Brain microvascular endothelial cell (primary cell): ENCODE data around the gene ZFPM1.

Experiments used
- DNase-seq: peaks from one replicate; pipeline ENCODE4 v3.0.0-alpha.2; 2020
- H3K27ac ChIP-seq: fragments of 250-450 bp; sonication (Bioruptor Pico); 2 replicates; pipeline ENCODE4 v1.5.1; 2020; ENCODE audit warnings: mild to moderate bottlenecking, moderate library complexity
- H3K27me3 ChIP-seq: fragments of 250-450 bp; sonication (Bioruptor Pico); replicated peaks from 2 replicates; pipeline ENCODE4 v1.5.1; 2020; ENCODE audit warnings: mild to moderate bottlenecking
- H3K36me3 ChIP-seq: fragments of 250-450 bp; sonication (Bioruptor Pico); replicated peaks from 2 replicates; pipeline ENCODE4 v1.5.1; 2020; ENCODE audit warnings: mild to moderate bottlenecking
- H3K4me3 ChIP-seq: 2 replicates; pipeline ENCODE4 v1.5.1; 2011; ENCODE audit warnings: low read depth, mild to moderate bottlenecking, control low read depth, low read length, moderate library complexity
- in situ Hi-C: cut with HindIII; loops from 2 replicates; pipeline ENCODE4 v1.10.0; 2017; ENCODE audit warnings: low sequenced_read_pairs, low pct_ligation_motif_present
- TF ChIP-seq, protein P1 (sequence below): IDR thresholded peaks from 2 replicates; pipeline ENCODE4 v1.5.1; 2011; ENCODE audit warnings: low read depth, mild to moderate bottlenecking, moderate library complexity, low read length, control low read depth, inconsistent platforms; ENCODE audit errors: missing control alignments

The ZFPM1 gene

DNA sequence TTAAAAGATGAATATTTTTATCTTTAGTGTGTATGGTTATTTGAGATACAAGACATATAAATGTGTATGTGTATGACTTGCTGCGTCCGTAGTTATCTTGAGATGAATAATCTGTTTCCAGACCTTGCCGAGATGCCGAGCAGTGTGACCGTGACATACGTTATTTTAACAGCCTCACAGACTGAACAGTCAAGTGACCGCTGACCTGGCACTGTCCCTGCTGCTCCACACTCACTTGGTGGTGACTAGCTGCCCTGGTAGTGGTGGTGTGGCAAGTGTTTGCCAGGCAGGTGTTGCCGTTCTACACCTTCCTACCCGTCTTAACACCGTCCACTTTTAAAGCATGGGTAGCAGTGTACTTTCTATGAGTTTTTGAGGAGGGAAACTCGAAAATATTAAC is 122.2 kb downstream of the ZFPM1 start:
- in situ Hi-C loops: no loop called here
- Histone ChIP-seq H3K36me3 (peaks cover 36% of the 10 kb centered on the region), H3K27me3 (no peaks in the 10 kb centered on the region), H3K27ac (no peak overlapping the region), H3K4me3 (no peak overlapping the region)
- TF ChIP-seq, protein P1, sequence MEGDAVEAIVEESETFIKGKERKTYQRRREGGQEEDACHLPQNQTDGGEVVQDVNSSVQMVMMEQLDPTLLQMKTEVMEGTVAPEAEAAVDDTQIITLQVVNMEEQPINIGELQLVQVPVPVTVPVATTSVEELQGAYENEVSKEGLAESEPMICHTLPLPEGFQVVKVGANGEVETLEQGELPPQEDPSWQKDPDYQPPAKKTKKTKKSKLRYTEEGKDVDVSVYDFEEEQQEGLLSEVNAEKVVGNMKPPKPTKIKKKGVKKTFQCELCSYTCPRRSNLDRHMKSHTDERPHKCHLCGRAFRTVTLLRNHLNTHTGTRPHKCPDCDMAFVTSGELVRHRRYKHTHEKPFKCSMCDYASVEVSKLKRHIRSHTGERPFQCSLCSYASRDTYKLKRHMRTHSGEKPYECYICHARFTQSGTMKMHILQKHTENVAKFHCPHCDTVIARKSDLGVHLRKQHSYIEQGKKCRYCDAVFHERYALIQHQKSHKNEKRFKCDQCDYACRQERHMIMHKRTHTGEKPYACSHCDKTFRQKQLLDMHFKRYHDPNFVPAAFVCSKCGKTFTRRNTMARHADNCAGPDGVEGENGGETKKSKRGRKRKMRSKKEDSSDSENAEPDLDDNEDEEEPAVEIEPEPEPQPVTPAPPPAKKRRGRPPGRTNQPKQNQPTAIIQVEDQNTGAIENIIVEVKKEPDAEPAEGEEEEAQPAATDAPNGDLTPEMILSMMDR: no peak
- no peak for DNase-seq

GRCh38 chr16:88576307-88576706 is 123.2 kb downstream of the ZFPM1 start:
- in situ Hi-C loops: no loop called here
- Histone ChIP-seq H3K27me3 (no peaks in the 10 kb centered on the region), H3K4me3 (no peak overlapping the region), H3K36me3 (peaks cover 37% of the 10 kb centered on the region), H3K27ac (no peak overlapping the region)
- DNase-seq: no peak
- TF ChIP-seq, protein P1: no peak

DNA sequence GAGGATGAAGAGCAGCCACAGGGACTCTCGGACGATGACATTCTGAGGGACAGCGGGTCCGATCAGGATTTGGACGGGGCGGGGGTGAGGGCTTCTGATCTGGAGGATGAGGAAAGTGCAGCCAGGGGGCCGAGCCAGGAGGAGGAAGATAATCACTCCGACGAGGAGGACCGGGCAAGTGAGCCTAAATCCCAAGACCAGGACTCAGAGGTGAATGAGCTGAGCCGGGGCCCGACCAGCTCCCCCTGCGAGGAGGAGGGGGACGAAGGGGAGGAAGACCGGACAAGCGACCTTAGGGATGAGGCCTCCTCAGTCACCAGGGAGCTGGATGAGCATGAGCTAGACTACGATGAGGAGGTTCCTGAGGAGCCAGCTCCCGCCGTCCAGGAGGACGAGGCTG is 124.1 kb downstream of the ZFPM1 start:
- TF ChIP-seq, protein P1: no peak
- no peak overlapping the region for H3K4me3 ChIP-seq
- in situ Hi-C loops: no loop called here
- peaks cover 42% of the 10 kb centered on the region for H3K36me3 ChIP-seq
- DNase-seq: no peak
- H3K27me3 ChIP-seq: no peaks in the 10 kb centered on the region
- H3K27ac ChIP-seq: no peak overlapping the region

- H3K27me3 ChIP-seq: no peaks in the 10 kb centered on the region
- no peak overlapping the region for H3K4me3 ChIP-seq
- peaks cover 45% of the 10 kb centered on the region for H3K36me3 ChIP-seq
- in situ Hi-C loops: no loop called here
- TF ChIP-seq, protein P1: no peak
- DNase-seq: no peak
- no peak overlapping the region for H3K27ac ChIP-seq
Observed at GRCh38 chr16:88578446-88579313, 125.6 kb downstream of the ZFPM1 start.

DNA sequence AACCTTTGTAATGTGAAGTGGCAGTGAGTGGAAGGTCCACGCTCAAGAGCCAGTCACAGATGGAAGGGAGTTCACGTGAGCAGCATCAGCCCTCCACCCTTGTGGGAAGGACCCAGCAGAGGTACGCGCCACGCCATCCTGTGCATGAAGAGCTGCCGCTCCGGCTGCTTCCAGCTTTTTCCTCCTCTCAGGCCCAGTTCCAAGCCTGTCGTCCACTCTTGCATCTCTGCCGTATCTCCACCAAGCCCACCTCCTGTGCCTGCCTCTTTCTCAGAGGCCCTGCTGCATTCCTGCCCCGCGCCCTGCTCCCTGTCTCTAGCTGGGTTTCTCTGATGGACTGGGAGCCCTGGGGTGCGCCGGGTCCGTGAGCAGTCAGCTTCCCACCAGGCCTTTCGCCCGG is 127.3 kb downstream of the ZFPM1 start:
- Histone ChIP-seq H3K36me3 (peaks cover 43% of the 10 kb centered on the region), H3K27me3 (no peaks in the 10 kb centered on the region), H3K27ac (no peak overlapping the region), H3K4me3 (no peak overlapping the region)
- in situ Hi-C loops: no loop called here
- DNase-seq: no peak
- TF ChIP-seq, protein P1: no peak
